ENCODE measurements around the gene GALNT16.

GRCh38 chr14:69282448-69282847, 22.5 kb downstream of the GALNT16 start:
- no peak for TF ChIP-seq CTCF (conservative IDR thresholded peaks at IDR 0.05; ENCODE audit: low read depth, low read length)
- TF ChIP-seq EZH2 (IDR thresholded peaks at IDR 0.05; ENCODE audit: low read length, unreplicated experiment): no peak

Measured in PC-3 (cell line).